Colonic mucosa (tissue), 4 donors: ENCODE data around the gene LEP. TPM values are rescaled to one million over a fixed set of nuclear protein-coding genes. Genes with fewer than 3 reads are reported as not detected.

Experiments
- DNase-seq: peaks from one replicate; pipeline ENCODE4 v3.0.0-alpha.2; 2020
- H3K27ac ChIP-seq: fragments of 200-600 bp; one replicate; pipeline ENCODE4 v1.8.0; 2021
- H3K27me3 ChIP-seq: fragments of 200-600 bp; one replicate; pipeline ENCODE4 v1.8.0; 2021
- H3K36me3 ChIP-seq: fragments of 200-600 bp; one replicate; pipeline ENCODE4 v1.8.0; 2021
- H3K4me1 ChIP-seq: fragments of 200-600 bp; one replicate; pipeline ENCODE4 v1.8.0; 2021; ENCODE audit warnings: mild to moderate bottlenecking
- H3K4me3 ChIP-seq: fragments of 200-600 bp; one replicate; pipeline ENCODE4 v1.8.0; 2021
- H3K9ac ChIP-seq, 2 donors: one replicate each; pipeline ENCODE4 v1.7.0; 2013; ENCODE audit warnings: control low read depth in 2 of 2, low read depth in 2 of 2, low read length in 2 of 2
- H3K9me3 ChIP-seq: fragments of 200-600 bp; one replicate; pipeline ENCODE4 v1.8.0; 2021
- intact Hi-C: fragments of 100-400 bp; cut with DNase I; formaldehyde crosslinking; loops from one replicate; pipeline ENCODE4 v1.14.1; 2022
- total RNA-seq, 2 donors: library from RNA; stranded (reverse); fragmentation: NEBNext Ultra II Directional in 1 of 2; extraction: Animal tissue kit (Norgen Biotek cat#: 25700) in 1 of 2; gene quantifications; one replicate each; pipeline ENCODE4 v1.2.1, GENCODE V29; 2021
- TF ChIP-seq, protein P1 (sequence below): fragments of 200-600 bp; IDR thresholded peaks from one replicate; pipeline ENCODE4 v1.8.0; 2022; ENCODE audit warnings: antibody characterized with exemption, mild to moderate bottlenecking
- donor health status: healthy.
- donor health status: DM: no; HTN: no; CAD: no.
- donor health status: DM: no; HTN: no; CAD: no.

LEP gene
- total RNA-seq, 2 donors from 2014 or later, result 0.07 TPM; not detected in 1

DNA sequence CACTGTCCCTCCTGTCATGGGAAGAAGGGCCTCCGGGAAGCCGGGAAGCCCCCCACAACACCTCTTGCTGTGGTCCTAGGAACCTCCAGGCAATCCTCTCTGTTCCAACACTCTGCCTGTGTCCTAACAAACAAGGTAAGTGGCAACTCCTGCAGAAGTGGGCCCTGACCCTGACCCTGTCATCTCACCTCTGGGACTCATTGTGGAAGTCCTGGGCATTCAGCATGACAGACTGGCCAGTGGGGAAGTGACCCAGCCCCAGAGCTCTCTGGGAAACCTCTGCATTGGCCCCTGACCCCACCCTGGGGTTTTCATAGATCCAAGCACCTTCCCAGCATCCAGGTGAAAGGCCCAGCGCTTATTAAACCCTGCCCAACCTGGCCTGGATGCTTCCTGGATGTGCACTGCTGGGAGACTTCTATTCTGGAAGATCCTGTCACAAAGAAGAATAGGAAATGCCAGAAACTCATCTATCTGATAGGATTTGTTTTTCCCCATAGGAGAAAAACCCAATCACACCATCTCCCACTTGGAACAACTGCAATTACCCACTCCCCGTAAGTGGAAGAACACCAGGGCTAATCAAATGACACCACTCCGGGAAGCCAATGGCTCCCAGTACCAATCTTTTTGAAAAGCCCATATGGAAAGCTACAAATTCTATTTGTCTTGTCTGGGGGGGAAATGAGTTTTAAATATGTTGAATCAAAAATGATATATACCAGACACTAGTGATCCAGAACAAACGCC is 24.3 kb downstream of the LEP start:
- H3K9ac ChIP-seq, result no peak overlapping the region
- peaks cover 7% of the 10 kb centered on the region for H3K27me3 ChIP-seq
- no peak overlapping the region for H3K27ac ChIP-seq
- TF ChIP-seq, protein P1, sequence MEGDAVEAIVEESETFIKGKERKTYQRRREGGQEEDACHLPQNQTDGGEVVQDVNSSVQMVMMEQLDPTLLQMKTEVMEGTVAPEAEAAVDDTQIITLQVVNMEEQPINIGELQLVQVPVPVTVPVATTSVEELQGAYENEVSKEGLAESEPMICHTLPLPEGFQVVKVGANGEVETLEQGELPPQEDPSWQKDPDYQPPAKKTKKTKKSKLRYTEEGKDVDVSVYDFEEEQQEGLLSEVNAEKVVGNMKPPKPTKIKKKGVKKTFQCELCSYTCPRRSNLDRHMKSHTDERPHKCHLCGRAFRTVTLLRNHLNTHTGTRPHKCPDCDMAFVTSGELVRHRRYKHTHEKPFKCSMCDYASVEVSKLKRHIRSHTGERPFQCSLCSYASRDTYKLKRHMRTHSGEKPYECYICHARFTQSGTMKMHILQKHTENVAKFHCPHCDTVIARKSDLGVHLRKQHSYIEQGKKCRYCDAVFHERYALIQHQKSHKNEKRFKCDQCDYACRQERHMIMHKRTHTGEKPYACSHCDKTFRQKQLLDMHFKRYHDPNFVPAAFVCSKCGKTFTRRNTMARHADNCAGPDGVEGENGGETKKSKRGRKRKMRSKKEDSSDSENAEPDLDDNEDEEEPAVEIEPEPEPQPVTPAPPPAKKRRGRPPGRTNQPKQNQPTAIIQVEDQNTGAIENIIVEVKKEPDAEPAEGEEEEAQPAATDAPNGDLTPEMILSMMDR, result no peak
- intact Hi-C loops, result no loop called here
- H3K9me3 ChIP-seq, result no peaks in the 10 kb centered on the region
- no peak for DNase-seq
- no peak overlapping the region for H3K4me3 ChIP-seq
- no peaks in the 10 kb centered on the region for H3K36me3 ChIP-seq
- no peaks in the 10 kb centered on the region for H3K4me1 ChIP-seq

DNA sequence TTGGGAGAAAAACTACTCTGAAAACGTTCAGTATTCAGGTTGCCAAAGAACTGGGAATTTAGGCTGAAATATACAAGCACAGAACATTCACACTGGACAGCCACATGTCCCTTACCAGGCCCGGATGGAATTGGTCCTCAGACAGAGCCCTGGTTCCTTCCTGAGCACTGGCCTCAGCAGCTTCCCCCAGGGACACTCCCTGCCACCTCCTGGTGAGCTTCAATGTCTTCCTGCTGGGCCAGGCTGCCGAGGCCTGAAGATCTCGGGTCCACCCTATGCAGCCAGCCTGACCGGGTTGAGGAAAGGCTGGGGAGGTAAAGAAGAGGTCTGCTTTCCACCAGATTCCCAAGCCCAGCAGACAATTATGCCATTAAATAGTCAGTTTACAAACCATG is 24.8 kb downstream of the LEP start:
- Histone ChIP-seq H3K27me3 (peaks cover 12% of the 10 kb centered on the region), H3K4me1 (no peaks in the 10 kb centered on the region)

DNA sequence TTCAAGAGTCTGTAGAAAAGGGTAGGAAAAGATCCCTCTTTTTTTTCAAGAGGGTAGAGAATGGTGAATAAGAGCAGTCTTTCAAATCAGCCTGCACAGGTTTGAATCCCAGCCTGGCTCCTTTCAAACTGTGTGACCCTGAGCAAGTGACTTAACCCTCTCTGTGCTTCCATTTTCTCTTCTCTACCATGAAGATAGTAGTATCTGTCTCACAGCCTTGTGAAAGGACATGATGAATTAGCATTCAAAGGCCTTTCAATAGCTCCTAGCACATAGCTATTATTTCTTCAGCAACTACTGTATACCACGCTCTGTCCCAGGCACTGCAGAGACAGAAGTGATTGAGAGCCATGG is 25.4 kb downstream of the LEP start:
- intact Hi-C loops, result no loop called here
- no peaks in the 10 kb centered on the region for H3K36me3 ChIP-seq
- DNase-seq, result no peak
- TF ChIP-seq, protein P1, result no peak
- peaks cover 16% of the 10 kb centered on the region for H3K27me3 ChIP-seq
- H3K9me3 ChIP-seq, result no peaks in the 10 kb centered on the region
- H3K9ac ChIP-seq, result no peak overlapping the region
- no peak overlapping the region for H3K4me3 ChIP-seq
- no peaks in the 10 kb centered on the region for H3K4me1 ChIP-seq
- no peak overlapping the region for H3K27ac ChIP-seq

More for the DNA sequence above, 24.8 kb downstream of the LEP start:
- Histone ChIP-seq H3K36me3 (no peaks in the 10 kb centered on the region), H3K9me3 (no peaks in the 10 kb centered on the region), H3K4me3 (no peak overlapping the region), H3K9ac (no peak overlapping the region), H3K27ac (no peak overlapping the region)
- no peak for DNase-seq
- intact Hi-C loops, result no loop called here
- TF ChIP-seq, protein P1, result no peak

DNA sequence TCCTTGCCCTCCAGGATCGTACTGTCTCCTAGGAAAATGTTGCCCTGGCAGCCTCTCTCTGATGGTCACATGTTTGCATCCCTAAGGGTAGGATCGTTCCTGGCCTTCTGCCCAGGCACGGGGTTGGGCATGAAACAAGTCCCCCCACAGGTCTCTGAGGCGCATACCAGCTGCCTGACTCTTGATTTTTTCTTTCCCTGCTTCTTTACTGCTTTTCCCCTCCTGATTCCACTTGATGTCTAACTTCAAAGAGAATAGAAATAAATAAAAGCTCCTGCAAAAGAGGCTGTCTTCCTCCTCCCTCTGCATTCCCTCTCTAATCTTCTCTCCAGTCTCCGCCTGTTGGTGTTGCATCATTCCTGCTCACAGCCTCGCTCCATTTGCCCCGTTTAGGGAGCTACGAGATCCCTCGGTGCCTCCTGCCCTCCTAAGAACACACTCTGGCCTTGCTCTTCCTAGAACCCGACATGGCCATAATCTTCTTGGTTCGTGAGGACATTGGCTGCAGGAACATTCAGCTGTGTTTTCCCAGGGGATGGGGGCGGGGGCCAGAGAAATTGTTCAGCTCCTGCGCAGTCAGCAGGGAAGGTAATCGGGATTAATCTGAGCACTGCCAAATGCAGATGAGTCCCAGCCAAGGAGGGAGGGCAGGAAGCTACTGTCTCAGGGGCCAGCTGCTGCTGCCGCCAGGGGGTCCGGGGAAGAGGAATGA is 26.0 kb downstream of the LEP start:
- no peak overlapping the region for H3K9ac ChIP-seq

DNA sequence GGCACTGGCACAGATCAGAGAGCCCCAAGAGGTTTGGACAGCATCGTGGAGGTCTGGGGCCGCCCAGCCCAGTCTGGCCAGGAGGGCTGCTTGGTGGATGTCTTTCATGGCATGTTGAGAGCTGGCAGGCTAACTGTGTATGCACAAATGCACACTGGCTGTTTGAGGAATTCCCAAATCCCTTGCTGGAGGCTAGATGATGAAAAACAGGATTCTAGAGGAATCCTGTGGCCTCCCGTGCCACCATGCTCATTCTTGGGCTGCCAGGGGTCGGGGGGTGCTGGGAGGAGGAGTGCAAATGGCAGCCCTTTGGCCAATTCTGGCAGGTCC is 26.5 kb downstream of the LEP start:
- Histone ChIP-seq H3K4me1 (no peaks in the 10 kb centered on the region), H3K4me3 (no peak overlapping the region), H3K9ac (no peak overlapping the region), H3K27ac (no peak overlapping the region), H3K27me3 (peaks cover 26% of the 10 kb centered on the region), H3K9me3 (no peaks in the 10 kb centered on the region), H3K36me3 (no peaks in the 10 kb centered on the region)
- DNase-seq, result no peak
- intact Hi-C loops, result no loop called here
- TF ChIP-seq, protein P1, result no peak

More for the DNA sequence above, 26.0 kb downstream of the LEP start:
- peaks cover 21% of the 10 kb centered on the region for H3K27me3 ChIP-seq
- H3K4me1 ChIP-seq, result no peaks in the 10 kb centered on the region
- no peaks in the 10 kb centered on the region for H3K36me3 ChIP-seq
- intact Hi-C loops, result no loop called here
- no peak overlapping the region for H3K27ac ChIP-seq
- DNase-seq, result peak; percentile 56
- TF ChIP-seq, protein P1, result no peak
- no peaks in the 10 kb centered on the region for H3K9me3 ChIP-seq
- H3K4me3 ChIP-seq, result no peak overlapping the region
